GM19035 (cell line): Measurements from ENCODE around the gene DHODH.
"Not testable (repeated sequence)": the region's sequence is repeated elsewhere in the genome, so short reads cannot be mapped to it uniquely, and the experiment has no call there.

Experiments used
- ATAC-seq: cut with Tn5 transposase; IDR thresholded peaks from one replicate; pipeline ENCODE4 v1.9.1; 2021; ENCODE audit not compliant: unreplicated experiment

The DHODH gene

DNA sequence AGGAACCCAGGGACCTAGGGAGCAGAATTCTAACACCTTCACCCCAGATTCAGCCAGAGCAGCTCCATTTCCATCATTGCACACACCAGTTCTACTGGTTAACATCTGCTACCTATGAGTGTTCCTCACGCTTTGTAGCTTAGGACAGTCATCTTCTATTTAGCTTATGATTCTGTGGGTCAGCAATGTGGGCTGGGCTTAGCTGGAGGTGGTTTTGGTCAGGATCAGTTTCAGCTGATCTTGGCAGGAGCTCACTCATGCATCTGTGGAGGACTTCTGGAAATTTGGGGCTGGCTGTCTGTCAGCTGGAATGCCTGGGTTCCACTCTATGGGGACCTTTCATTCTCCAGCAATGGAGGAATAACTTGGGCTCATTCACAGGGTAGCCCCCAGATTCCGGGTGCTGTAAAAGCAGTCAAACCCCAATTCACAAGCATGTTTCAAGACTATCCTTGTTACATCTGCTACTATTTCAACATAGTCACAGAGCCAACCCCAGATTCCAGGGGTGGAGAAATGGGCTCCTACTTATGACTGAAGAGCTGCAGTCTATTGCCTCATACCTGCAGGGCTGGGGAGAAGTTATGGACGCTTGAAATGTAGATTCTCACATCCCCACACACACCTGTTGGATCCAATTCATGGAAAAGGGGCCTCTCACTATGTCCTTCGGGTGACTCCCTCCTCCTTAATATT lies 42.4 kb downstream of the DHODH start:
- no peak for ATAC-seq

DNA sequence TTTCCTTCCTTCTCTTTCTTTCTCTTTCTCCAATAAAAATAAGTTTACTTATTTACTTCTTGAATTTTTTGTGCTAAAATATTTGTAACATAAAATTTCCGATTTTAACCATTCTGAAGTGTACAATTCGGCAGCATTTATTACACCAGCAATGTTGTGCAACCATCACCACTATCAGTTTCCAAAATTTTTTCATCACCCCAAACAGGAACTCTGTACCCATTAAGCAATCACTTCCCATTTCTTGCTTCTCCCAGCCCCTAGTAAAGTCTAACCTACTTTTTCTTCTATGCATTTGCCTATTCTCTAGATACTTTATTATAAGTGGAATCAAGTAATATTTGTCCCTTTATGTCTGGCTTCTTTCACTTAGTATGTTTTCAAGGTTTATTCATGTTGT lies 43.3 kb downstream of the DHODH start:
- no peak for ATAC-seq

DNA sequence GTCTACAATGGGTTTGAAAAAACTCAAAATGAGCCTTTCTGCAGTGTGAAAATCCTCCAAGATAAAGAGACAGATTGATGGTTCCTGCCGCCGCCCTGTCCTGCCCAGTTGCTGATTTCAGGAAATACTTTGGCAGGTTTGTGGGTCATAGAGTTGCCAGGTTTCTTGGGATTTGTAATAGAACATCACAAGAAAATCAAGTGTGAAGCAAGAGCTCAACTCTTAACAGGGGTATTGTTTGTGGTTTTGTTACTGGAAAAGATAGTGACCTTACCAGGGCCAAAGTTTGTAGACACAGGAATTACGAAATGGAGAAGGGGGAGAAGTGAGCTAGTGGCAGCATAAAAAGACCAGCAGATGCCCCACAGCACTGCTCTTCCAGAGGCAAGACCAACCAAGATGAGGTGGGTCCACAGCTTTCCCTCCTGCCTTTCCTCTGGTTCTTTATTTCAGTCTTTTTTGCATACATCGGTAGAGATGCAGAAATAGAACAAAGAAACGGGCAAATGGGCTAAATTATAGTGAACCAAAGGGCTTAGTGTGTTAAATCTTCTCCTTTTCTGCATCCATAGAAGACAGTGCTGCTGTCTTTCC lies 45.8 kb downstream of the DHODH start, which contains the start of gene HP:
Gene HP (plus strand): TSS at position 252 of the 594 bp plus-strand sequence. CDS start 148 bp downstream, at position 400.
- ATAC-seq = not testable (repeated sequence)

DNA sequence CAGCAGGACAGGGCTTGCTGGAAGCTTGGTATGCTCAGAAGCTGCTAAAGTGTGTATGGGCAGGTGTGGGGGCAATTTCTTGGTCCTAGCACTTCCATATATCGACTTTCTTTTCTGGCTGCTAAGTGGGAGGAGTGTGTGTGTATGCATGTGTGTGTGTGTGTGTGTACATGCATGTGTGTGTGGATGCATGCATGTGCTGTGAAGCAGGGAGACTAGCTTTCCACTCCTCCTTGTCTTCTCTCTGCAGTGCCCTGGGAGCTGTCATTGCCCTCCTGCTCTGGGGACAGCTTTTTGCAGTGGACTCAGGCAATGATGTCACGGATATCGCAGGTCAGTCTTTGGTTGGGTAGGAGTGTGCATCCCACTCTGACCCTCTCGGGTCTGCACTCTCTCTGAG lies 47.4 kb downstream of the DHODH start:
- ATAC-seq = no peak

DNA sequence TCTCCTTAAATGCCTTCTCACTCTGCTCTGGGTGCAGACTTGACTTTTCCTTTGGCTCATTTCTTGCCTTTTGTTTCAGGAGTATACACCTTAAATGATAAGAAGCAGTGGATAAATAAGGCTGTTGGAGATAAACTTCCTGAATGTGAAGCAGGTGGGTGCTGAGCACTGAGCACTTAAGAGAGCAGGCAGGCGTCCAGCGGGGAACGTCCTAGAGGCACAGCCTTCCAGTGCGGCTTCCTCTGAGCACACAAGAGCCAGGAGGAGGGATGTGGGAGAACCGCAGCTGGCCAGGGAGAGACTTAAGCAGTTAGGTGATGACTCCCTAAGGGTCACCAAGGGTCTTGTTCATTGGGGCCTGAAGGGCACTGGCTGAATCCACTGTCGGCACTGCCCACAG lies 48.8 kb downstream of the DHODH start:
- ATAC-seq = not testable (repeated sequence)

DNA sequence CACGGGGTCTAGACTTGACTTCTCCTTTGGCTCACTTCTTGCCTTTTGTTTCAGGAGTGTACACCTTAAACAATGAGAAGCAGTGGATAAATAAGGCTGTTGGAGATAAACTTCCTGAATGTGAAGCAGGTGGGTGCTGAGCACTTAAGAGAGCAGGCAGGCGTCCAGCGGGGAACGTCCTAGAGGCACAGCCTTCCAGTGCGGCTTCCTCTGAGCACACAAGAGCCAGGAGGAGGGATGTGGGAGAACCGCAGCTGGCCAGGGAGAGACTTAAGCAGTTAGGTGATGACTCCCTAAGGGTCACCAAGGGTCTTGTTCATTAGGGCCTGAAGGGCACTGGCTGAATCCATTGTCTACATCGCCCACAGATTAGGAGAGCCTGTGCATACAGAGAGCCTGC lies 50.5 kb downstream of the DHODH start:
- not testable (repeated sequence) for ATAC-seq

DNA sequence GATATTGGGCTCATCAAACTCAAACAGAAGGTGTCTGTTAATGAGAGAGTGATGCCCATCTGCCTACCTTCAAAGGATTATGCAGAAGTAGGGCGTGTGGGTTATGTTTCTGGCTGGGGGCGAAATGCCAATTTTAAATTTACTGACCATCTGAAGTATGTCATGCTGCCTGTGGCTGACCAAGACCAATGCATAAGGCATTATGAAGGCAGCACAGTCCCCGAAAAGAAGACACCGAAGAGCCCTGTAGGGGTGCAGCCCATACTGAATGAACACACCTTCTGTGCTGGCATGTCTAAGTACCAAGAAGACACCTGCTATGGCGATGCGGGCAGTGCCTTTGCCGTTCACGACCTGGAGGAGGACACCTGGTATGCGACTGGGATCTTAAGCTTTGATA lies 51.9 kb downstream of the DHODH start:
- ATAC-seq = no peak

DNA sequence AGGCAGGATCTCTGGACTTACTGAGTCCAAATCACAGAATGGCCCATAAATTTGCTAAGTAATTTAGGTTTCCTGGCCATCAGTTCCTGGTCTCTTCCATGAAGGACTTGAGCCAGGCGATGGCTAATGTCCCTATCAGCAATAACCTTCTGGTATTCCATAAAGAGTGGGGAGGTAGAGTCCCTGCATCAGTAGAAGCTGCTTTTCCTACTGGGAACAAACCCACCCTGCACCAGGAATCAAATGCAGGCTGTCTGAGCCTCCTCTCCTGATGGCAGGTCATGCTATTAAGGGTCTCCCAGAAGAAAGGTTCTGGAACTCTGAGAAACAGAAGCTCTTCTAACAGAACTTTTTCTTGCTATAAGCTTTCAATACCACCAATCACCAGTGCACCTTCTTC lies 53.0 kb downstream of the DHODH start:
- no peak for ATAC-seq

DNA sequence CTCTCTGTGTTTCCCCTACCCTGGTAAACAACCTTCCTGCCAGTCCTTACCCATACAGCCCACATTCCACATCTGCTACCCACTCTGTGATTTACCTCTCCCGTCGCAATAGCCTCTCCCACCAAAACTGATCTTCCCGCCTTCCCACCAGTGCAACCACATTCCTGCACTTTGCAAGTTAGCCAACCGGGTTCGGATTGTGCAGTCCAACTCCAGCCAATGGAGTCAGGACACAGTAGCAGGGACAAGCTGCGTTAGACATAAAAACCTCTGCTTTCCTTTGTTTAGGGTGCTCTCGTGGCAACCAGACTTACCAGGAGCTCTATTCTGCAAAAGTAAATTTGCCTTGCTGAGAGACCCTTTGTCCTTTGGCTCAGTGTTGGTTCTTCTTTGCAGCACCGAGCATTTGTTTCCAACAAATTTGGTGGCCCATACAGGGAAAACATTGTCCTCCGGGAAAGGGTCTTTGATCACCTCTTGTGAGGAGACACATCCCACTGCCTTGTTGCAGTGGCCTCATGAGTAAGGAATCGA lies 55.9 kb downstream of the DHODH start:
- no peak for ATAC-seq

DNA sequence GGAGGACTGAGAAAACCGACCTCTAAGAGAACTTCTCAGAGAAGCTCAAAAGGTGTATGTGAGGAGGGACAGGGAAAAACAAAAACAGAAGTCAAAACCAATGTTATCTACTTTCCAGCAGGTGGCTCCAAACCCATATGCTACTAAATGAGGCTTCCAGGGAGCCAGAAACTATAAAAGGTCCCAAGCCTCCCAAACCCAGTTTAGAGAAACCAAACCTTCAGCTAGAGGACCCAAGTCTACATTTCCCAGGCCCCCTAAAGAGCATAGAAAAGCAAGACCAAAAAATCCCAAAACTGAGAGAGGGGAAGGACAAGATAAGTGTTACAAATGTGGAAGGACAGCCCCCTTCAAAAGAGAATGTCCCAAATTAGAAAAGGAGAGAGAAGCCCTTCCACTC lies 58.2 kb downstream of the DHODH start:
- ATAC-seq = no peak

DNA sequence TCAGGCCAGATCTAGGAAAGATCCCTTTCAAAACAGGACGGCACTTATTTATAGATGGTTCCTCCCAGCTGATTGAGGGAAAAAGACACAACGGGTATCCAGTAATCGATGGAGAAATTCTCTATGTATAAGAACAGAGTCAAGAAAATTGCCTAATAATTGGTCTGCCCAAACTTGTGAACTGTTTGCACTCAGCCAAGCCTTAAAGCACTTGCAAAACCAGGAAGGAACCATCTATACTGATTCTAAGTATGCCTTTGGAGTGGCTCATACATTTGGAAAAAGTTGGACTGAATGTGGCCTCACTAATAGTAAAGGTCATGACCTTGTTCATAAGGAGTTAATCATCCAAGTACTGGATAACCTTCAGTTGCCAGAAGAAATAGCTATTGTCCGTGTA lies 60.4 kb downstream of the DHODH start:
- ATAC-seq = no peak

DNA sequence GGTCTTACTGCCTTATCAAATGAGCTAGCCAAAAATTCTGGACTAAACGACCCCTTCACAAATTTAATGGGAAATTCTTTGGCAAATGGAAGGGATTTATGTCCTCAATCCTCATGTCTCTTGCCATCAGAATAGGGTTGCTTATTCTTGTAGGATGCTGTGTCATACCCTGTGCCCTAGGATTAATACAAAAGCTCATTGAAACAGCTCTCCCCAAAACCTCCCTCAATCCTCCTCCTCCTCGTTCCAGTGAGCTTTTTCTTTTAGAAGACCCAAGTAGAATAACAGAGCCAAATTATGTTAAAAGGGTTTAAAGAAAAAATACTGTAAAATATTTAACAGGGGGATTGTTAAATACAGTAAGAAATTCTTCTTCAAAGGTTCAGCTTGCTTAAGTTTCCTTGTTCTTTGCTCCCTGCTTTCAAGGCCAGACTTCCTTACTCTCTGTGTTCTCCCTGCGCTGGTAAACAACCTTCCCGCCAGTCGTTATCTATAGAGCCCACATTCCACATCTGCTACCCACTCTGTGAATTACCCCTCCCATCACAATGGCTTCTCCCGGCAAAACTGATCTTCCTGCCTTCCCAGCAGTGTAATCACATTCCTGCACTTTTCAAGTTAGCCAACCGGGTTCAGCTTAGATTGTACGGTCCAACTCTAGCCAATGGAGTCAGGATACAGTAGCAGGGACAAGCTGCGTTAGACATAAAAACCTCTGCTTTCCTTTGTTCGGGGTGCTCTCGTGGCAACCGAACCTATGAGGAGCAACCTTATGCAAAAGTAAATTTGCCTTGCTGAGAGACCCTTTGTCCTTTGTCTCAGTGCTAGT lies 64.2 kb downstream of the DHODH start:
- ATAC-seq = no peak

DNA sequence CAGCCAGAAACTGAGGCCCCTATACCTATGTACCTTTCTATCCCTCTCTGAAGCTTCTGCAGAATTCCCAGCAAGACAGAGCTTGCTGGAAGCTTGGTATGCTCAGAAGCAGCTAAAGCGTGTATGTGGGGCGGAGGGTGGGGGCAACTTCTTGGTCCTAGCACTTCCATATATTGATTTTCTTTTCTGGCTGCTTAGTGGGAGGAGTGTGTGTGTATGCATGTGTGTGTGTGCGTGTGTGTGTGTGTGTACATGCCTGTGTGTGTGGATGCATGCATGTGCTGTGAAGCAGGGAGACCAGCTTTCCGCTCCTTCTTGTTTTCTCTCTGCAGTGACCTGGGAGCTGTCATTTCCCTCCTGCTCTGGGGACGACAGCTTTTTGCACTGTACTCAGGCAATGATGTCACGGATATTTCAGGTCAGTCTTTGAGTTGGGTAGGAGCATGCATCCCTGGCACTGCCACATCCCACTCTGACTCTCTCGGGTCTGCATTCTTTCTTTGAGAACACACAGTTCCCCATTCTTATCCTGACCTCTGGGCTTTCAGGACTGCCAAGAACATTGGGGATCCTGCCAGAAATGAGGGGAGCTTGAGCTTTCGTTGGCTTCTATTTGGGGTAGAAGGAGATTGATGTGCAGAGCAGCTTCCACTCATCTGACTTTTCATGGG lies 65.2 kb downstream of the DHODH start:
- ATAC-seq = no peak

DNA sequence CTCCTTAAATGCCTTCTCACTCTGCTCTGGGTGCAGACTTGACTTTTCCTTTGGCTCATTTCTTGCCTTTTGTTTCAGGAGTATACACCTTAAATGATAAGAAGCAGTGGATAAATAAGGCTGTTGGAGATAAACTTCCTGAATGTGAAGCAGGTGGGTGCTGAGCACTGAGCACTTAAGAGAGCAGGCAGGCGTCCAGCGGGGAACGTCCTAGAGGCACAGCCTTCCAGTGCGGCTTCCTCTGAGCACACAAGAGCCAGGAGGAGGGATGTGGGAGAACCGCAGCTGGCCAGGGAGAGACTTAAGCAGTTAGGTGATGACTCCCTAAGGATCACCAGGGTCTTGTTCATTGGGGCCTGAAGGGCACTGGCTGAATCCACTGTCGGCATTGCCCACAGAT lies 66.5 kb downstream of the DHODH start:
- ATAC-seq = not testable (repeated sequence)
